Measurements from ENCODE around the gene FHL3. TPM values are rescaled to one million over a fixed set of nuclear protein-coding genes. Genes with fewer than 3 reads are reported as not detected.

Gene FHL3
- total and polyA plus RNA-seq, 4 donors, result 1.7 to 4.2 (median 2.8) TPM

DNA sequence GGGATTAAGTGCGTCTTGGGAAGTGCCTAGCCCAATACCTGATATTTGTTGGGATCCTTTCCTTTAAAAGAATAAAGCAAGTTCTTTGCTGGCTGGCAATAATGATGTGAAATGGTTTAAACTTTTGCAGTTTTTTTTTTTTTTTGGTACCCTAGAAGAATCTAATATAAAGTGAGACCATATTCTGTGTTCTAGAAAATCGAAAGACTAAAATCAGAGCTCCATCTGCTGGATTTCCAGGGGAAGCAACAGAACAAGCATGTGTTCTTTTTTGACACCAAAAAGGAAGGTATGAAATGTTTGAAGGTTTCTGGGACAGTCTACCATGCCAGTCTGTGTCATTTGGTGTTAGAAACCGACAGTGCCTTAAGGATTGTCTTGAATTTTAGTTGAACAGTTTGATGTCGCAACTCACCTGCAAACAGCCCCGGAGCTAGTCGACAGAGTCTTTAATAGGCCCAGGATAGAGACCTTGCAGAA, 13.6 kb upstream of the FHL3 start:
- Histone ChIP-seq H3K9ac (ENCODE audit: low read depth in 1 of 2, low read length in 2 of 2) (no peak overlapping the region), H3K27me3 (ENCODE audit: control insufficient read depth in 4 of 4, insufficient read depth in 4 of 4, low read length in 3 of 4) (no peaks in the 10 kb centered on the region), H3K27ac (ENCODE audit: low read depth in 1 of 2, low read length in 2 of 2) (no peak overlapping the region), H3K36me3 (ENCODE audit: control insufficient read depth in 4 of 4, insufficient read depth in 3 of 4, low read depth in 1 of 4, low read length in 3 of 4) (peaks cover 3 to 71% (median 56%) of the 10 kb centered on the region in 4 donors), H3K4me3 (ENCODE audit: low read depth in 1 of 3, low read length in 3 of 3) (no peak overlapping the region), H3K4me1 (ENCODE audit: control insufficient read depth in 4 of 4, insufficient read depth in 4 of 4, low read length in 3 of 4) (peaks cover 0 to 18% (median 12%) of the 10 kb centered on the region in 4 donors), H3K9me3 (ENCODE audit: control insufficient read depth in 4 of 4, low read length in 3 of 4) (no peaks in the 10 kb centered on the region)
- no peak for DNase-seq (ENCODE audit: low spot score)
- TF ChIP-seq GABPA (IDR thresholded peaks at IDR 0.05 in 1 of 2, conservative IDR thresholded peaks at IDR 0.05 in 1 of 2) (peak in 1 of 2 donors; percentile 47), RAD21 (IDR thresholded peaks at IDR 0.05) (peak; percentile 74 to 78)
- TF ChIP-seq, protein P1, sequence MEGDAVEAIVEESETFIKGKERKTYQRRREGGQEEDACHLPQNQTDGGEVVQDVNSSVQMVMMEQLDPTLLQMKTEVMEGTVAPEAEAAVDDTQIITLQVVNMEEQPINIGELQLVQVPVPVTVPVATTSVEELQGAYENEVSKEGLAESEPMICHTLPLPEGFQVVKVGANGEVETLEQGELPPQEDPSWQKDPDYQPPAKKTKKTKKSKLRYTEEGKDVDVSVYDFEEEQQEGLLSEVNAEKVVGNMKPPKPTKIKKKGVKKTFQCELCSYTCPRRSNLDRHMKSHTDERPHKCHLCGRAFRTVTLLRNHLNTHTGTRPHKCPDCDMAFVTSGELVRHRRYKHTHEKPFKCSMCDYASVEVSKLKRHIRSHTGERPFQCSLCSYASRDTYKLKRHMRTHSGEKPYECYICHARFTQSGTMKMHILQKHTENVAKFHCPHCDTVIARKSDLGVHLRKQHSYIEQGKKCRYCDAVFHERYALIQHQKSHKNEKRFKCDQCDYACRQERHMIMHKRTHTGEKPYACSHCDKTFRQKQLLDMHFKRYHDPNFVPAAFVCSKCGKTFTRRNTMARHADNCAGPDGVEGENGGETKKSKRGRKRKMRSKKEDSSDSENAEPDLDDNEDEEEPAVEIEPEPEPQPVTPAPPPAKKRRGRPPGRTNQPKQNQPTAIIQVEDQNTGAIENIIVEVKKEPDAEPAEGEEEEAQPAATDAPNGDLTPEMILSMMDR (IDR thresholded peaks at IDR 0.05; ENCODE audit: low read depth, low read length, missing input control), result peak; percentile 63
- TF ChIP-seq, protein P2, sequence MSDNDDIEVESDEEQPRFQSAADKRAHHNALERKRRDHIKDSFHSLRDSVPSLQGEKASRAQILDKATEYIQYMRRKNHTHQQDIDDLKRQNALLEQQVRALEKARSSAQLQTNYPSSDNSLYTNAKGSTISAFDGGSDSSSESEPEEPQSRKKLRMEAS (IDR thresholded peaks at IDR 0.05), result peak; percentile 26
- TF ChIP-seq, protein P3, sequence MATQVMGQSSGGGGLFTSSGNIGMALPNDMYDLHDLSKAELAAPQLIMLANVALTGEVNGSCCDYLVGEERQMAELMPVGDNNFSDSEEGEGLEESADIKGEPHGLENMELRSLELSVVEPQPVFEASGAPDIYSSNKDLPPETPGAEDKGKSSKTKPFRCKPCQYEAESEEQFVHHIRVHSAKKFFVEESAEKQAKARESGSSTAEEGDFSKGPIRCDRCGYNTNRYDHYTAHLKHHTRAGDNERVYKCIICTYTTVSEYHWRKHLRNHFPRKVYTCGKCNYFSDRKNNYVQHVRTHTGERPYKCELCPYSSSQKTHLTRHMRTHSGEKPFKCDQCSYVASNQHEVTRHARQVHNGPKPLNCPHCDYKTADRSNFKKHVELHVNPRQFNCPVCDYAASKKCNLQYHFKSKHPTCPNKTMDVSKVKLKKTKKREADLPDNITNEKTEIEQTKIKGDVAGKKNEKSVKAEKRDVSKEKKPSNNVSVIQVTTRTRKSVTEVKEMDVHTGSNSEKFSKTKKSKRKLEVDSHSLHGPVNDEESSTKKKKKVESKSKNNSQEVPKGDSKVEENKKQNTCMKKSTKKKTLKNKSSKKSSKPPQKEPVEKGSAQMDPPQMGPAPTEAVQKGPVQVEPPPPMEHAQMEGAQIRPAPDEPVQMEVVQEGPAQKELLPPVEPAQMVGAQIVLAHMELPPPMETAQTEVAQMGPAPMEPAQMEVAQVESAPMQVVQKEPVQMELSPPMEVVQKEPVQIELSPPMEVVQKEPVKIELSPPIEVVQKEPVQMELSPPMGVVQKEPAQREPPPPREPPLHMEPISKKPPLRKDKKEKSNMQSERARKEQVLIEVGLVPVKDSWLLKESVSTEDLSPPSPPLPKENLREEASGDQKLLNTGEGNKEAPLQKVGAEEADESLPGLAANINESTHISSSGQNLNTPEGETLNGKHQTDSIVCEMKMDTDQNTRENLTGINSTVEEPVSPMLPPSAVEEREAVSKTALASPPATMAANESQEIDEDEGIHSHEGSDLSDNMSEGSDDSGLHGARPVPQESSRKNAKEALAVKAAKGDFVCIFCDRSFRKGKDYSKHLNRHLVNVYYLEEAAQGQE (IDR thresholded peaks at IDR 0.05), result no peak
- WGBS, result 55% methylated on average over 6 of the region's 6 CpGs

DNA sequence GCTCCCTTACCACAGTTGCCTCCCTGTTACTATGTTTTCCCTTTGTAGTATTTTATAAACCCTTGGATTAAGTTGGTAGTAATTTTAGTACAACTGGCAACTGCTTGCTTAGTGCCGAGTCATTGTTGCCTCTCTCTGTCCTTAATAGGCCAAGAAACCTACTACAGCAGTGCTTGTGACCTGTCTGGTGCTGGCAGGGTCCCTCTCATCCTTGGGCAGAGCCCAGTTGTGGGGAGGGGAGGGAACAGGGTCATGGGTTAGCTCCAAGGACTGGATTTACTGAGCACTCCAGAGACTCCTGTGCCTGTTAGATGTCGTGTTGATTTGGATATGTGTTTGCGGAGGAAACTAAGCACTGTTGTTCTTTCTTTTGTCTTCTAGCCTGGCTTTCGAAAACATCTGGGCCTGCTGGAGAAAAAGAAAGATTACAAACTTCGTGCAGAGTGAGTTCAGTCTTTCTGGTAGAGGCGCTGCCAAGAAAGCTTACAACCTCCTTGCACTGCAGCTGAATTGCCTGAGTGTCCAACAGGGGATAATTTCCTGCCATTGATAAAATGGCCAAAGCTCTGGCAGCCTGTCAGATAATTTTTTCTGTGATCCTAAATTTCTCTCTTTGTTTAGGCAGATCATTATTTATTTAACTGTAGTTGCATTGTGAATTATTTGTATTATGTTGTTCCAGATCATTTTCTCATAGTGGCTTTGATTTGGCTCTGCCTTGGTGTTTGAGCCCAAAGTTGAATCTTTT, 10.8 kb upstream of the FHL3 start:
- H3K27me3 ChIP-seq (ENCODE audit: control insufficient read depth in 4 of 4, insufficient read depth in 4 of 4, low read length in 3 of 4), result no peaks in the 10 kb centered on the region
- WGBS, result 75% methylated on average over 6 of the region's 6 CpGs
- H3K27ac ChIP-seq (ENCODE audit: low read depth in 1 of 2, low read length in 2 of 2), result peak overlapping the region; percentile 30 to 38
- peaks cover 5 to 30% (median 22%) of the 10 kb centered on the region in 4 donors for H3K4me1 ChIP-seq (ENCODE audit: control insufficient read depth in 4 of 4, insufficient read depth in 4 of 4, low read length in 3 of 4)
- peak overlapping the region in 1 of 2 donors; percentile 54 for H3K9ac ChIP-seq (ENCODE audit: low read depth in 1 of 2, low read length in 2 of 2)
- no peak for DNase-seq (ENCODE audit: low spot score)
- H3K4me3 ChIP-seq (ENCODE audit: low read depth in 1 of 3, low read length in 3 of 3), result no peak overlapping the region
- peaks cover 1 to 46% (median 34%) of the 10 kb centered on the region in 4 donors for H3K36me3 ChIP-seq (ENCODE audit: control insufficient read depth in 4 of 4, insufficient read depth in 3 of 4, low read depth in 1 of 4, low read length in 3 of 4)
- H3K9me3 ChIP-seq (ENCODE audit: control insufficient read depth in 4 of 4, low read length in 3 of 4), result no peaks in the 10 kb centered on the region
- TF ChIP-seq, protein P4, sequence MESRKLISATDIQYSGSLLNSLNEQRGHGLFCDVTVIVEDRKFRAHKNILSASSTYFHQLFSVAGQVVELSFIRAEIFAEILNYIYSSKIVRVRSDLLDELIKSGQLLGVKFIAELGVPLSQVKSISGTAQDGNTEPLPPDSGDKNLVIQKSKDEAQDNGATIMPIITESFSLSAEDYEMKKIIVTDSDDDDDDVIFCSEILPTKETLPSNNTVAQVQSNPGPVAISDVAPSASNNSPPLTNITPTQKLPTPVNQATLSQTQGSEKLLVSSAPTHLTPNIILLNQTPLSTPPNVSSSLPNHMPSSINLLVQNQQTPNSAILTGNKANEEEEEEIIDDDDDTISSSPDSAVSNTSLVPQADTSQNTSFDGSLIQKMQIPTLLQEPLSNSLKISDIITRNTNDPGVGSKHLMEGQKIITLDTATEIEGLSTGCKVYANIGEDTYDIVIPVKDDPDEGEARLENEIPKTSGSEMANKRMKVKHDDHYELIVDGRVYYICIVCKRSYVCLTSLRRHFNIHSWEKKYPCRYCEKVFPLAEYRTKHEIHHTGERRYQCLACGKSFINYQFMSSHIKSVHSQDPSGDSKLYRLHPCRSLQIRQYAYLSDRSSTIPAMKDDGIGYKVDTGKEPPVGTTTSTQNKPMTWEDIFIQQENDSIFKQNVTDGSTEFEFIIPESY (IDR thresholded peaks at IDR 0.05), result no peak
- TF ChIP-seq RAD21 (IDR thresholded peaks at IDR 0.05), result peak in 1 of 2 donors; percentile 6
